ENCODE measurements around the gene RRP9.
"Not testable (repeated sequence)": the region's sequence is repeated elsewhere in the genome, so short reads cannot be mapped to it uniquely, and the experiment has no call there.

RRP9 gene

GRCh38 chr3:51937014-51937413, 4.7 kb downstream of the RRP9 start:
- FAIRE-seq = no peak

DNA sequence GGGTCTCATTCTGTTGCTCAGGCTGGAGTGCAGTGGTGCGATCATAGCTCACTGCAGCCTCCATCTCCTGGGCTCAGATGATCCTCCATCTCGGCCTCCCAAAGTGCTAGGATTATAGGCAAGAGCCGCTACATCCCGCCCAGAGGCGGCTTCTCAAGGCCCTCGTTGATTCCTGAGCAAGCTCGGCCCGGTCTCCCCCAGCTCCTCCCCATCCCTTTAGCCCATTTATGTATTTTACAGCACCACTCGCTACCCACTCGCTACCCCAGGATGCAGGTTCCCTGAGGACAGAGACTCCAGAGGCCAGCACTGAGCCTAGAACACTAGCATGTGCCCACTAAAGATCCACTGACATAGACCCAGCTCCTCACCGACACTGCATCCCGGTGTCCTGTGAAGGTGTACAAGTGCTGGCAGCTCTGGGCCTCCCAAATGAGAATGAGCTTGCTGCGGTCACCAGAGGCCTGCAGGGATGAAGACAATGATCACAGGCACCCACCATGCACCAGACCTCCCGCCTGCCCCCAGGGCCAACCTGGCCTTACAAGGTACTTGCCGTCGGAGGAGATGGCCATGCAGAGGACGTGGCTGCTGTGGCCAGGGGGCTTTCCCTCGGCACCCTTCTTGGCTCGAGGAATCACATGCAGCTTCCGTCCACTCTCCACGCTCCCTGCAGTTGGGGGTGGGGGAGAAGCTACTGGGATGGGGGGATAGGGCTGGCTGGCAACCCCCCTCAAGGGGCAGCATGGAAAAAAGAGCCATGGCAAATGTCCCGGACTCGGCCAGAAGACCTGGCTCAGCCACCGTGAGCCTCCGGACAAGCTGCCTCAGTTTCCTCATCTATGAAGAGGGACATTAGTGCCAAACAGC, 5.6 kb downstream of the RRP9 start:
- FAIRE-seq = no peak

DNA sequence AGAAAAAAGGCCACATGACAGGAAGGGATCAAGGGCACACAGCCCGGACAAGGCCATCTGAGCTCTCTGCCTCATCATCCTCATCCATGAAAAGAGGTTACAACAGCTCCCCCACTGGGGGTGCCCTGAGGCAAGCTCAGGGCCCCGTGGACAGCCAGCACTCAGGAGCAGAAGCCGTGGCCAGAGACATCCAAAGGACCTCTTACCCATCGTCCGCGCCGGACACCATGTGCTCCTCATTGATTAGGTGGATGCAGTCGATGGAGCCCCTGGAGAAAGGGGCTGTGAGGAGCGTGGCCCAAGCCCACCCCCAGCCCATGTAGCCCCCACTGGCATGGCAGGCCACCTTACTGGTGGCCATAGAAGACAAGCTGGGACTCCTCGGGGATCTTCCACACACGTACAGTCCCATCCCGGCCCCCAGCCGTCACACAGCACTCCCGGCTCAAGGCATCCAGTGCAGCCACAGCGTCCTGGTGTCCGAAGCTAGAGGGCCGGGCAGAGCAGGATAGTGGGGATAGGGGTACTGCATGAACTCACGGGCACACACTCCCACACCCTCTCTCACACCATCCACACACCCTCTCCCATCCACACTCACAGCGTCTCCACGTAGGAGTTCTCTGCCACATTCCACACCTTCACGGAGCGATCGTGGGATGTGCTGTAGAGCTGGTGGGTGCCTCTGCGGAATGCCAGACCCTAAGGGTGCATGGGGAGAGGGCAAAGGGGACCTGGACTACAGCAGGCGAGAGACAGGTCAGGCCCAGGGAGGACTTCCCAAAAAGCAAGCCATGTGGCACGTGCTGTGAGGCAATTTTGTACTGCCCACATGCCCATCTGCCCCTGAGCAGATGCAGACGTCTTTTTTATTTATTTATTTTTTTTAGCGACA, 6.5 kb downstream of the RRP9 start:
- no peak for FAIRE-seq

DNA sequence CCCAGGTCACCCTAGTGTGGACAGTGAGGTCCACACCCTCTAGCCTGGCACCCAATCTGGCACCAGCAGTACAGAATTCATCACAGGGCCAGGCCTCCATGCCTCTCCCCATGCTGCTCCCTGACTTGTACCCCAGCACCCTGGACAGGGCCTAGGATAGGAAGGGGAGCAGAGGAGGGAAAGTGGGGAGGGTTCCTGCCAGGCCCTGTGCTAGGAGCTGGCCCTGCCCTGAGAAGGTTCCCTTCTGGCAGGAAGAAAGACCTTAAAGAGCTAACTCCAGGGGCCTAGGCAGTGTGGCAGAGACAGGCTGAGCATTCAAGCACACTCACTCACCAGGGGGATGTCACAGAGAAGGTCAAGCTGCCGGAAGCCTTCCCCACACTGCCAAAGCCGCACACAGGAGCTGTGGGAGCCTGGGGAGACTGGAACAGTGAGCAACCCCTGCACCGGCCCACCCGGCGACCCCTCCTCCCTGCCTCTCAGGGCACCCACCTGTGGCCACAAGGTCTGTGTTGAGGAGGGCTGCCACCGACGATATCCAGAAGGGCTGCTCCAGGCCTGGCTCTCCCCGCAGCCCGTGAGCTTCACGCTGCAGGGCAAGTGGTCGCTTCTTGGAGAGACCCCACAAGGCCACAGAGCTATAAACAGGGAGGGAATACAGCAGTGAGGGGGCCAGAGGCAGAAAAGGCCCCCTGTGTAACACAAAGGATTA, 7.4 kb downstream of the RRP9 start:
- FAIRE-seq = no peak

DNA sequence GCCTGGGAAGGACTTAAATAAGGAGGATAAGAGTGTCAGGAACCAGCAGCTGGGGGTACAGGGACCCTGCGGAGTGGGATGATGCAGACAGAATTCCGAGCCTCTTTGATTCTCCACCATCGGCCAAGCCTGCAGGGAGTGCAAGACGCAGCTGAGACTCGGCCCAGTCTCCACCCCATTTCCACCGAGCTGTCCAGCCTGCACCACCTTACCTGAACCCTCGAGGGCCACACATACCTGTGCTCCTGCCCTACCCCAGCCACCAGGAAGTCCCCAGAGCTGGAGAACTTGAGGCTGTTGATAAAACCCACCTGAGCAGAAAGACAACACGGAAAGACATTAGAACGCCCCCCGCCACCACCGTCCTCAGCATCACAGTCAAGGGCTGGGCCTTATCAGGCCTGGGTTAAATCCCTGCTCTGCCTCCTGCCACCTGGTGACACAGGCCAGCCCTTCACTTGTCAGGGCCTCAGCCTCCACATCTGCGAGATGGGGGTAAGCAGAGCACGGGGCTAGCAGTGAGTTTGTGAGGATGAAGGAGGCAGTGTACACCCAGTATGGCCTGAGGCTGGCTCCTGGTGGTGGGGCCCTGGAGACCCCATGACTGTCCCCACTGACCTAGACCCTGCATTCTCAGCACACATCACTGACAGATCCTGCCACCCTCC, 8.1 kb downstream of the RRP9 start:
- no peak for FAIRE-seq

DNA sequence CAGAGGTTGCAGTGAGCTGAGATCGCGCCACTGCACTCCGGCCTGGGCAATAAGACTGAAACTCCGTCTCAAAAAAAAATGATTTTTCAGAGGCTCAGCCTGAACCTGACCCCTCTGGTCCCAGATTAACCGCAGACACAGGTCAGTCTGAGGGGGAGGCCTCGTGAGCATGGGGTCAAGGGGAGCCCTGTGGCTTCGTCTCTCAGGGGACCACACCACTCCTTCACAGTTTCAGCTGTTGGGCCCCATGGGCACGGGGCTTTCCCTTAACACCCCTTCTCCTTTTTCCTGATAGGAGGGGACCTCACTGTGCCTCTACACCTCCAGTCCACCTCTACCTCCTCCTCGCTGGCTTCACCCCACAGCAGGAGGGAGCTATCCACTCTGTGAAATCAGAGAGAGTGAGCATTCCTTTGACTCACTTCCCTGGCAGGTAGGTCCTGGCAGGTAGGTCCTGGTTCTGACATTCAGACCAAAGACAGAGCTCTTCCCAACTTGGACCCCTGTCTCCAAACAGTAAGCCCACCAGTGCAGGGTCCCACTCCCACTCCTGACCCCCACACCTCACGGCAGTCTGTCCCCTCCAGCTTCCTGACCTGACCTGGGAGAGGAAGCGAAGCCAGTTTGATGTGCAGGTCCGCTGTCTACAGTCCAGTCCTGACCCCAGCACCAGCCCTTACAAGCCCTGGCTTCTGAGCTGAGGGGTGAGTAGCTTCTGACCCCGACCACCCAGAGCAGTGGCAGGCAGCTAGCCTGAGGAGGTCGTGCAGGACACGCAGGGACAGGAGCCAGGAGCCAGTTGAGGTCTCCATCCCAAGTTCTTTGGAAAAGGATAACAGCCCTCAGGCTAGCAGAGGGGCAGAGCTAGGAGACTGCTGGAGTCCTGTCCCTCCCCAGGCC, 9.0 kb downstream of the RRP9 start:
- no peak for FAIRE-seq

DNA sequence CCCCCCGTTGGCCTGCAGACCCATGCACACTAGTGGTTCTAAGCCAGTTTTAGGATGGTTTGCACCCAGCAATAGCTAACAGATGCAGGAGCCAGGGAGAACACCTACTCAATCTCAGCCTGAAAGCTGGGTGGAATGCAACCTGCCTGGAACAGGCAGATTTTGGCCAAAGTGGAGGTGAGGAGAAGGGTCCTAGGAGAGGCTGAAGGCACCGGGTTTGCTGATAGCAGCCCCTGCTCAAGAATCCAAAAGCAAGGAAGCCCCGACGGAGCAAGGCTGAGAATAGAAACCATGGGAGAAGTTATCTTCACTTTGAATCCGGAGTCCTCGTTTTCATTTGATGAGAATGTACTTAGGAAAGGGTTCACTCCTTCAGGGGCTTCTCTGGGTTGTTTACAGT, 9.9 kb downstream of the RRP9 start:
- no peak for FAIRE-seq

GRCh38 chr3:51930439-51930838, 11.3 kb downstream of the RRP9 start:
- no peak for FAIRE-seq

GRCh38 chr3:51929420-51930003, 12.2 kb downstream of the RRP9 start:
- no peak for FAIRE-seq

- not testable (repeated sequence) for FAIRE-seq
Measured at GRCh38 chr3:51928981-51929380, 12.7 kb downstream of the RRP9 start.

- FAIRE-seq = no peak
Measured at GRCh38 chr3:51928438-51928837, 13.3 kb downstream of the RRP9 start.

DNA sequence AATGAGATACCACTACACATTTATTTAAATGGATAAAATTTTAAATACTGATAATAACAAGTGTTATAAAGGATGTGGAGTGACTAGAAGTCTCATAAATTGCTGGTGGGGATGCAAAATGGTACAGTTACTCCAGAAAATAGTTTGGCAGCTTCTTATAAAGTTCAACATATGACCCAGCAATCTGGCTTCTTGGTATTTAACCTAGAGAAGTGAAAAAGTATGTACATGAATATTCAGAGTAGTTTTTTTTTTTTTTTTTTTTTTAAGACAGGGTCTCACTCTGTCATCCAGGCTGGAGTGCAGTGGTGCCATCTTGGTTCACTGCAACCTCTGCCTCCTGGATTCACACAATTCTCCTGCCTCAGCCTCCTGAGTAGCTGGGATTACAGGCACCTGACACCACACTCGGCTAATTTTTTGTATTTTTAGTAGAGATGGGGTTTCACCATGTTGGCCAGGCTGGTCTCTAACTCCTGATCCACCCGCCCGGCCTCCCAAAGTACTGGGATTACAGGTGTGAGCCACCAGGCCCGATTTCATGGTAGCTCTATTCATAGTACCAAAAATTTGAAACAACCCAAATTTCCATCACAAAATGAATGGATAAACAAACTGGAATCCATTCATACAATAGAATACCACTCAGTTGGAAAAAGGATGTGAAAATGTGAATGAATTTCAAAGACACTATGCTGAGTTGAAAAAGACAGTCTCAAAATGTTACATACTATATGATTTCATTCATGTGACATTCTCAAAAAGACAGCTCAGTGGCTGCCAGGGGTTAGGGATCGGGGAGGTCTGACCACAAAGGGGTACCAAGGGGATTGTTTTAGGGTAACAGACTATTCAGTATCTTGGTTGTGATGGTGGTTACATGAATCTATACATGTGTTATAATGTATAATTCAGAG, 14.4 kb downstream of the RRP9 start:
- no peak for FAIRE-seq

DNA sequence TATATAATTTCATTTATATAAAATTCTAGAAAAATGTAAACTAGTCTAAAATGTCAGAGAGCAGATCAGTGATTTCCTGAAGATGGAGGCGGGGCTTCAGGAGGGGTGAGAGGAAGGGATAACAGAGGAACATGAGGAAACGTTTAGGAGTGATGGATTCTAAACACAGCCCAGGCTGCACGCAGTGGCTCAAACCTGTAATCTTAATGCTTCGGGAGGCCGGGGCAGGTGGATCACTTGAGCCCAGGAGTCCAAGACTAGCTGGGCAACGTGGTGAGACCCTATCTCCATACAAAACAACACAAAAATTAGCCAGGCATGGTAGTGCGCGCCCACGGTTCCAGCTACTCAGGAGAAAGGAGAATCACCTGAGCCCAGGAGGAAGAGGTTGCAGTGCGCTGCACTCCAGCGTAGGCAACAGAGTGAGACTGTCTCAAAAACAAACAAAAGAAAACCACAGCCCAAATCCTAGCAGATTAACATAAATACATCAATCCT, 20.6 kb downstream of the RRP9 start:
- FAIRE-seq = no peak

DNA sequence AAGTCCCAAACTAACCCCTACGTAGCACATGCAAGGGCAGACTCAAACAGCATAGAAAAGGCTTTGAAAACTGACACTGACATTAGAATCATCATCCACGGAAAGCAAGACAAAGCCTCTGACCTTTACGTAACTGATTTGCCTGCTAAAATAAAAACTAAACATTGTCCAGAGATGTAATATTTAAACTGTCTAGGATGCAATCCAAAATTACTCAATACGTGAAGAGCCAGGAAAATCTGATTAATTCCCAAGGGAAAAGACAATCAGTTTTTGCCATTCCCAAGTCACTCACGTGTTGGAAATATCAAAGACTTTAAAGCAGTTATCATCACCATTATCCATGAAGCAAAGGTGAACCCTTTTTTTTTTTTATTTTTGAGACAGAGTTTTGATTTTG, 25.3 kb downstream of the RRP9 start:
- no peak for FAIRE-seq

DNA sequence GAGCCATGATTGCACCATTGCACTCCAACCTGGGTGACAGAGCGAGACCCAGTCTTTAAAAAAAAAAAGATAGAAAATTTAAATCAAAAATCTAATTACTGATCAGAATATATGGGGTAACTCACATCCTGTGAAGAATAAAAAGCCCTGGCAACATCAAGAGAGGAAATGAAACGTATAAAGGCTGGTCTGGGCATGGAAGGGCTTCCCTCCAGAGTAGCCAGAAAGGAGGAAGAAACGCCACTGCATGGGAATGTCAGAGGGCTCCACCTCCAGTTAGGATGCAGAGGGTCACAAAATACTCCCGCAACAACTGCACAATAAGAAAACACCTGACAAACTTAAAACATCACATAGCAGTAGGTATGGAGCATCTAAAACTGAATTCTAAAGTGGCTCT, 33.7 kb downstream of the RRP9 start:
- FAIRE-seq = no peak

- no peak for FAIRE-seq
Measured at GRCh38 chr3:51904034-51904823, 37.5 kb downstream of the RRP9 start.

DNA sequence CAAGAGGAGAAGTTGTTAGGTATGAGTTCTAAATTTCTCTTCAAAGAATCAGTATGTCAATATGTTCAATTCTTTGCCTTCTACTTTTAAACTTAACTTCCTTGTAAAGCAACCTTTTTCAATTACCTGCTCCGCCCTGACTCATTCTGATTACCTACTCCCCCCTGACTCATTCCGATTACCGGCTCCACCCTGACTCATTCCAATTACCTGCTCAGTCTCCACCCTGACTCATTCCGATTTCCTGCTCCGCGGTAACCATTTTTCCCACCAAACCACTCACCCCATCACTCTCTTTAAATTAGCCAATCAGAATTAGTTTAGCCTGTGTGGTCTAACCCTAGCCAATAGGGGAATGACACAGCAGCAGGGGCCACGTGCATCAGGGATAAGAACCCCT, 39.3 kb downstream of the RRP9 start:
- FAIRE-seq = not testable (repeated sequence)

GRCh38 chr3:51900043-51900442, 41.7 kb downstream of the RRP9 start:
- not testable (repeated sequence) for FAIRE-seq

DNA sequence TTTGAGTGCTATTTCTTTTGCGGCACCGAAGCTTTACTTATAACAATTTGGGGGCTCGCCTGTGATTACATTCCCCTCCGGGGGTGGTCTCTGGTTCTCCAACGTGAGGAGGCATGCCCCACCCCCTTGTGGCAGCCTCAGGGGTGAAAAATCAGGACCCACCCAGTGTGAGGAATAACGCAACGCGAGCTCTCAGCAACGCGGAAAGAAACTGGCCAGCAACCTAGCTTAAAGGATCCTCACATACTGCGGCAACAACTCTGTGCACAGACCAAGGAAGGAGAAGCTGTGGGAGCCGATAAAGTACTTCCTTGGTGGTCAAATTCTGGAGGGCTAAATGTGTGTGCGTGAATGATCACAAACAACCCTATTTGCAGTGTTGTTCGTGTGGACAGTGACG, 44.3 kb downstream of the RRP9 start:
- no peak for FAIRE-seq

All from islet of Langerhans (tissue), 1 donor.